ENCODE measurements around the gene LTF. TPM values are rescaled to one million over a fixed set of nuclear protein-coding genes. Genes with fewer than 3 reads are reported as not detected.
"Not testable (repeated sequence)": the region's sequence is repeated elsewhere in the genome, so short reads cannot be mapped to it uniquely, and the experiment has no call there.

LTF gene
- total RNA-seq, 2 experiments from 2014 or later: not detected

GRCh38 chr3:46438831-46439230 is 25.9 kb downstream of the LTF start:
- no peak for ATAC-seq (ENCODE audit: poor library complexity)
- peaks cover 4% of the 10 kb centered on the region for H3K36me3 Mint-ChIP-seq (ENCODE audit: low read depth)
- H3K27me3 ChIP-seq (ENCODE audit: control insufficient read depth in 1 of 2, insufficient read depth in 2 of 2, low read length in 2 of 2): no peaks in the 10 kb centered on the region
- DNase-seq: no peak
- no peak overlapping the region for H3K27ac ChIP-seq (ENCODE audit: low read depth in 1 of 2, low read length in 2 of 2)
- H3K9me3 Mint-ChIP-seq: no peaks in the 10 kb centered on the region
- H3K4me1 ChIP-seq (ENCODE audit: insufficient read depth, low read length): peaks cover 17% of the 10 kb centered on the region
- intact Hi-C loops (cut with DNase I, micrococcal nuclease): no loop called here
- H3K27me3 Mint-ChIP-seq: no peaks in the 10 kb centered on the region
- H3K36me3 ChIP-seq (ENCODE audit: insufficient read depth, low read length): no peaks in the 10 kb centered on the region
- no peak overlapping the region for H3K27ac Mint-ChIP-seq
- TF ChIP-seq CTCF (IDR thresholded peaks at IDR 0.05): no peak
- H3K4me3 ChIP-seq (ENCODE audit: low read length): no peak overlapping the region
- peaks cover 22% of the 10 kb centered on the region for H3K4me1 Mint-ChIP-seq (ENCODE audit: low read depth)
- ChIA-PET CTCF (no interaction called here), POLR2A (no interaction called here)
- H3K4me3 Mint-ChIP-seq: no peak overlapping the region
- no peaks in the 10 kb centered on the region for H3K9me3 ChIP-seq (ENCODE audit: control insufficient read depth in 1 of 2, insufficient read depth in 1 of 2, low read length in 2 of 2)

- POLR2A ChIA-PET: no interaction called here
These were observed 29.5 kb downstream of the LTF start for GRCh38 chr3:46435081-46435726.

GRCh38 chr3:46433841-46434240 is 30.9 kb downstream of the LTF start:
- intact Hi-C loops (cut with DNase I, micrococcal nuclease): no loop called here
- no peaks in the 10 kb centered on the region for H3K27me3 ChIP-seq (ENCODE audit: control insufficient read depth in 1 of 2, insufficient read depth in 2 of 2, low read length in 2 of 2)
- Mint-ChIP-seq H3K4me3 (no peak overlapping the region), H3K27ac (no peak overlapping the region), H3K36me3 (ENCODE audit: low read depth) (no peaks in the 10 kb centered on the region), H3K9me3 (peaks cover 8% of the 10 kb centered on the region), H3K4me1 (ENCODE audit: low read depth) (peaks cover 5% of the 10 kb centered on the region), H3K27me3 (no peaks in the 10 kb centered on the region)
- no peaks in the 10 kb centered on the region for H3K36me3 ChIP-seq (ENCODE audit: insufficient read depth, low read length)
- H3K4me1 ChIP-seq (ENCODE audit: insufficient read depth, low read length): no peaks in the 10 kb centered on the region
- CTCF ChIA-PET: no interaction called here
- H3K4me3 ChIP-seq (ENCODE audit: low read length): no peak overlapping the region
- H3K9me3 ChIP-seq (ENCODE audit: control insufficient read depth in 1 of 2, insufficient read depth in 1 of 2, low read length in 2 of 2): no peaks in the 10 kb centered on the region
- no peak overlapping the region for H3K27ac ChIP-seq (ENCODE audit: low read depth in 1 of 2, low read length in 2 of 2)
- DNase-seq: no peak
- no peak for ATAC-seq (ENCODE audit: poor library complexity)
- POLR2A ChIA-PET: no interaction called here
- no peak for TF ChIP-seq CTCF (IDR thresholded peaks at IDR 0.05)

More at GRCh38 chr3:46435081-46435726, 29.5 kb downstream of the LTF start:
- Mint-ChIP-seq H3K27me3 (no peaks in the 10 kb centered on the region), H3K36me3 (ENCODE audit: low read depth) (no peaks in the 10 kb centered on the region), H3K4me1 (ENCODE audit: low read depth) (peaks cover 6% of the 10 kb centered on the region), H3K9me3 (peaks cover 8% of the 10 kb centered on the region), H3K27ac (no peak overlapping the region), H3K4me3 (no peak overlapping the region)
- Histone ChIP-seq H3K4me3 (ENCODE audit: low read length) (no peak overlapping the region), H3K4me1 (ENCODE audit: insufficient read depth, low read length) (no peaks in the 10 kb centered on the region), H3K27me3 (ENCODE audit: control insufficient read depth in 1 of 2, insufficient read depth in 2 of 2, low read length in 2 of 2) (no peaks in the 10 kb centered on the region), H3K27ac (ENCODE audit: low read depth in 1 of 2, low read length in 2 of 2) (no peak overlapping the region), H3K36me3 (ENCODE audit: insufficient read depth, low read length) (no peaks in the 10 kb centered on the region), H3K9me3 (ENCODE audit: control insufficient read depth in 1 of 2, insufficient read depth in 1 of 2, low read length in 2 of 2) (no peaks in the 10 kb centered on the region)
- no peak for ATAC-seq (ENCODE audit: poor library complexity)
- TF ChIP-seq CTCF (IDR thresholded peaks at IDR 0.05): no peak
- intact Hi-C loops (cut with DNase I, micrococcal nuclease): no loop called here
- CTCF ChIA-PET: no interaction called here
- no peak for DNase-seq

- H3K4me1 Mint-ChIP-seq (ENCODE audit: low read depth); POLR2A ChIA-PET; H3K36me3 ChIP-seq (ENCODE audit: insufficient read depth, low read length); H3K27ac Mint-ChIP-seq; H3K4me3 Mint-ChIP-seq; H3K4me3 ChIP-seq (ENCODE audit: low read length); CTCF ChIA-PET; H3K27me3 ChIP-seq (ENCODE audit: control insufficient read depth in 1 of 2, insufficient read depth in 2 of 2, low read length in 2 of 2); intact Hi-C loops (cut with DNase I, micrococcal nuclease); ATAC-seq (ENCODE audit: poor library complexity); H3K4me1 ChIP-seq (ENCODE audit: insufficient read depth, low read length); H3K9me3 Mint-ChIP-seq; H3K27ac ChIP-seq (ENCODE audit: low read depth in 1 of 2, low read length in 2 of 2); DNase-seq; H3K27me3 Mint-ChIP-seq; H3K9me3 ChIP-seq (ENCODE audit: control insufficient read depth in 1 of 2, insufficient read depth in 1 of 2, low read length in 2 of 2); H3K36me3 Mint-ChIP-seq (ENCODE audit: low read depth): not testable (repeated sequence)
These were observed 31.6 kb downstream of the LTF start for GRCh38 chr3:46433118-46433517.

GRCh38 chr3:46431905-46432304 is 32.8 kb downstream of the LTF start:
- H3K9me3 ChIP-seq (ENCODE audit: control insufficient read depth in 1 of 2, insufficient read depth in 1 of 2, low read length in 2 of 2); H3K4me3 ChIP-seq (ENCODE audit: low read length); H3K27ac ChIP-seq (ENCODE audit: low read depth in 1 of 2, low read length in 2 of 2); H3K36me3 Mint-ChIP-seq (ENCODE audit: low read depth); H3K27ac Mint-ChIP-seq; H3K27me3 Mint-ChIP-seq; DNase-seq; ATAC-seq (ENCODE audit: poor library complexity); H3K9me3 Mint-ChIP-seq; CTCF ChIA-PET; H3K4me1 ChIP-seq (ENCODE audit: insufficient read depth, low read length); H3K36me3 ChIP-seq (ENCODE audit: insufficient read depth, low read length); H3K4me1 Mint-ChIP-seq (ENCODE audit: low read depth); H3K4me3 Mint-ChIP-seq; intact Hi-C loops (cut with DNase I, micrococcal nuclease); POLR2A ChIA-PET; H3K27me3 ChIP-seq (ENCODE audit: control insufficient read depth in 1 of 2, insufficient read depth in 2 of 2, low read length in 2 of 2): not testable (repeated sequence)
